ENCODE measurements around the gene ACACA.
"Not testable (repeated sequence)": the region's sequence is repeated elsewhere in the genome, so short reads cannot be mapped to it uniquely, and the experiment has no call there.

The ACACA gene

DNA sequence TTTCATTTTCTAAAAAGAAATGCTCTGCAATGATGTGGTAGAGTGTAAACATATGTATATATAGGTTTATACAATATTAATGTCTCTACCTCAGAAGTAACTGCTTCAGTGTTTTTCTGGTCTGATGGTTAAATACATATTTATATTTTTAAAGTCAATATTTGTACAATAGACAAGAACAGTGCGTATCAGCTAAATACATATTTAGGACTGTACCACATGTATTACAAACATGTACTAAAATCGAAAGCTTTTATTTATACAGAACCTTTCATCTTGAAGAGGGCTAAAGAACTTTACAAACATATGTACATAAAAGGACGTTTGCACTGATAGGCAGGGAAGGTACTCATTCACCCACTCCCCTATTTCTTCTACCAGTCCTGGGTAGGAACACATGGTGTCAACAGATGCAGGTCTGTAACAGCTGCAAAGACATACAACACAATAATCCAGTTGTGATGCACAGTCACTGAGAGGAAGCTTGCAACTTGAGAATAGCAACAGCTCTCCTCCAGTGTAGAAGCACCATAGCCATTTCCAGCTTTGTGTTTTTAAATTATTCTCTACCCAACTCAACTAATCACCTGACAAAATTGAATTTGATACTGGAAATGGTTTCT lies 237.8 kb downstream of the ACACA start:
- Histone ChIP-seq H3K4me3 (ENCODE audit: low read length) (no peak overlapping the region), H3K4me1 (ENCODE audit: control insufficient read depth, insufficient read depth, low read length) (no peaks in the 10 kb centered on the region), H3K27ac (ENCODE audit: low read depth, low read length) (no peak overlapping the region), H3K27me3 (ENCODE audit: control insufficient read depth, insufficient read depth, low read length) (no peaks in the 10 kb centered on the region), H3K9ac (ENCODE audit: low read length) (no peak overlapping the region), H3K36me3 (ENCODE audit: control insufficient read depth, insufficient read depth, low read length) (no peaks in the 10 kb centered on the region)

DNA sequence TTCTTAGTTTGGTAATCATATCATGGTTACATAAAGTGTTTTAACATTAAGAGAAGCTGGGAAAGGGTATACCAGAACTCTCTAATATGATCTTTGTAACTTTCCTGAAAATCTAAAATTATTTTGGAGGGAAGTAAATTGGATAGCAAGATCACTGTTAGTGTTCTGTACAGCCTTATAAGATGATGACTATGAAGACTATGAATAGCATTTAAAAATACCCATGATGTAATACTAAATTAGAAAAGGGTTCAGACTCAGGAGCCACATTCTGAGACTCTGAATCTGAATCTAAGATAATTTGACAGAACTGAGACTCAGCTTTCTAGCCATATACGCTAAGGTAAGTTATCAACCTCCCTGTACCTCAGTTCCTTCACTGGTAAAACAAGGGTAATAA lies 238.9 kb downstream of the ACACA start:
- no peaks in the 10 kb centered on the region for H3K4me1 ChIP-seq (ENCODE audit: control insufficient read depth, insufficient read depth, low read length)
- H3K36me3 ChIP-seq (ENCODE audit: control insufficient read depth, insufficient read depth, low read length): no peaks in the 10 kb centered on the region
- no peak overlapping the region for H3K4me3 ChIP-seq (ENCODE audit: low read length)
- no peaks in the 10 kb centered on the region for H3K27me3 ChIP-seq (ENCODE audit: control insufficient read depth, insufficient read depth, low read length)
- no peak overlapping the region for H3K9ac ChIP-seq (ENCODE audit: low read length)
- no peak overlapping the region for H3K27ac ChIP-seq (ENCODE audit: low read depth, low read length)

- H3K27ac ChIP-seq (ENCODE audit: low read depth, low read length): no peak overlapping the region
- H3K4me1 ChIP-seq (ENCODE audit: control insufficient read depth, insufficient read depth, low read length): no peaks in the 10 kb centered on the region
- no peaks in the 10 kb centered on the region for H3K36me3 ChIP-seq (ENCODE audit: control insufficient read depth, insufficient read depth, low read length)
- no peak overlapping the region for H3K9ac ChIP-seq (ENCODE audit: low read length)
- no peaks in the 10 kb centered on the region for H3K27me3 ChIP-seq (ENCODE audit: control insufficient read depth, insufficient read depth, low read length)
- no peak overlapping the region for H3K4me3 ChIP-seq (ENCODE audit: low read length)
These were observed 242.6 kb downstream of the ACACA start for GRCh38 chr17:37164057-37164456.

DNA sequence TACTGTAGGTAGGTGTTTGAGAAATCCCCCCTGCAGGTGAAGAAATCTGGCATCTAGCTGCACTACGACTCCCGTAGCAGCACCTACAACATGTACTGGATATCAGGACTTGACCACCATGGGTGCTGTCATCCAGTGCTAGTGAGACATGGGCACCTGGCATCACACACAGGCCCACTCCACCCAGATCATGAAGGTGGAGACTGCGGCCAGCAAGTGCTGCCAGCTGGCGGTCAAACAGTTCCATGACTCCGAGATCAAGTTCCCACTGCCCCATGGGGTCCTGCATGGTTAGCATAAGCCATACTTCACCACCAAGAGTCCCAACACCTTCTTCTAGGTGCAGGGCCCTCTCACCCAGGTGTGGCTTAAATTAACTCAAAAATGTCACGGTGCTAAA lies 243.8 kb downstream of the ACACA start:
- no peak overlapping the region for H3K27ac ChIP-seq (ENCODE audit: low read depth, low read length)
- no peaks in the 10 kb centered on the region for H3K36me3 ChIP-seq (ENCODE audit: control insufficient read depth, insufficient read depth, low read length)
- H3K4me3 ChIP-seq (ENCODE audit: low read length): no peak overlapping the region
- no peaks in the 10 kb centered on the region for H3K4me1 ChIP-seq (ENCODE audit: control insufficient read depth, insufficient read depth, low read length)
- H3K27me3 ChIP-seq (ENCODE audit: control insufficient read depth, insufficient read depth, low read length): no peaks in the 10 kb centered on the region
- H3K9ac ChIP-seq (ENCODE audit: low read length): no peak overlapping the region

DNA sequence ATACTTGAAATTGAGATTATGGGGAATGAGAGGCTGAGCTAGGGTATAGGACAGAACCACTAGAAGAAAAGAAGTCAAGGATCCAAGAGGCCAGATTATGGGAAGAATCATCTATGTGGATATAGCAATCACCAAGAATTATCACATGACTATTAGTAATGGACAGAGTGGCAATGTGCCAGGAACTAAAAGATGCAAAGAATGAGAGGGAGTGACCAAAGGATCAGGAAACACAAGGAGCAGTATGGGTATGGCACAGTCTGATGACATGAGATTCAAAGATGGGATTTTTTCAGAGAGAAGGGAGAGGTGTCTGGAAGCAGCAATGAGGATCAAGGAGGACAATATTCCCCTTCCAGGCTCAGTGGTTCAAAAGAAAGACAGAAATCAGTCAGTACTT lies 245.7 kb downstream of the ACACA start:
- Histone ChIP-seq H3K9ac (ENCODE audit: low read length) (no peak overlapping the region), H3K27me3 (ENCODE audit: control insufficient read depth, insufficient read depth, low read length) (no peaks in the 10 kb centered on the region), H3K4me3 (ENCODE audit: low read length) (no peak overlapping the region), H3K36me3 (ENCODE audit: control insufficient read depth, insufficient read depth, low read length) (no peaks in the 10 kb centered on the region), H3K27ac (ENCODE audit: low read depth, low read length) (no peak overlapping the region), H3K4me1 (ENCODE audit: control insufficient read depth, insufficient read depth, low read length) (no peaks in the 10 kb centered on the region)

- H3K4me3 ChIP-seq (ENCODE audit: low read length): no peak overlapping the region
- H3K36me3 ChIP-seq (ENCODE audit: control insufficient read depth, insufficient read depth, low read length): no peaks in the 10 kb centered on the region
- H3K4me1 ChIP-seq (ENCODE audit: control insufficient read depth, insufficient read depth, low read length): no peaks in the 10 kb centered on the region
- H3K9ac ChIP-seq (ENCODE audit: low read length): no peak overlapping the region
- H3K27ac ChIP-seq (ENCODE audit: low read depth, low read length): no peak overlapping the region
- no peaks in the 10 kb centered on the region for H3K27me3 ChIP-seq (ENCODE audit: control insufficient read depth, insufficient read depth, low read length)
These were observed 248.3 kb downstream of the ACACA start for GRCh38 chr17:37158290-37158689.

- H3K36me3 ChIP-seq (ENCODE audit: control insufficient read depth, insufficient read depth, low read length): no peaks in the 10 kb centered on the region
- no peaks in the 10 kb centered on the region for H3K4me1 ChIP-seq (ENCODE audit: control insufficient read depth, insufficient read depth, low read length)
- H3K9ac ChIP-seq (ENCODE audit: low read length): no peak overlapping the region
These were observed 258.5 kb downstream of the ACACA start for GRCh38 chr17:37148156-37148555.

DNA sequence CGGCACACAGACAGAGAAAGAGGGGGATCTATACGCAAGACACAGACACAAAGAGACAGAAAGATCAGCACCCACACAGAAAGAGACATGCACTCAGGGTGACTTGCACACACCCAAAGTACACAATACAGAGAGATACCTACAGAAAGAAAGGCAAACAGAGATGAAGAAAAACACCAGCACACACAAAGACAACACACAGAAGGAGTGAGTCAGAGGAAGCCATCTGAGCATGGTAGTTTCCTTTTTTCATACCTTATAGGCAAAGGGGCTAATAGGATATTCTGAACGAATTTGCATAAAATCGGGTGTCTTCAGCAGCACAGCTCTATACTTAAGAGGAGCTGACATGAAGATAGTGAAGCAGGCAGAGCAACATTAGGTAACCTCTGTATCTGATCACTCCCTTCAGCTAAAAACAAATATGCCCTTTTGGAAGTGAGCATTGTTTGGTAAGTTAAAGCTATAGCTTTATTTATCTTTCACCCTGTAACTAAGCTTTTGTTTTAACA lies 259.3 kb downstream of the ACACA start:
- Histone ChIP-seq H3K27ac (ENCODE audit: low read depth, low read length) (no peak overlapping the region), H3K4me1 (ENCODE audit: control insufficient read depth, insufficient read depth, low read length) (no peaks in the 10 kb centered on the region), H3K9ac (ENCODE audit: low read length) (no peak overlapping the region), H3K36me3 (ENCODE audit: control insufficient read depth, insufficient read depth, low read length) (no peaks in the 10 kb centered on the region), H3K27me3 (ENCODE audit: control insufficient read depth, insufficient read depth, low read length) (no peaks in the 10 kb centered on the region), H3K4me3 (ENCODE audit: low read length) (no peak overlapping the region)

More at GRCh38 chr17:37148156-37148555, 258.5 kb downstream of the ACACA start:
- H3K27me3 ChIP-seq (ENCODE audit: control insufficient read depth, insufficient read depth, low read length): no peaks in the 10 kb centered on the region
- no peak overlapping the region for H3K4me3 ChIP-seq (ENCODE audit: low read length)
- H3K27ac ChIP-seq (ENCODE audit: low read depth, low read length): no peak overlapping the region

DNA sequence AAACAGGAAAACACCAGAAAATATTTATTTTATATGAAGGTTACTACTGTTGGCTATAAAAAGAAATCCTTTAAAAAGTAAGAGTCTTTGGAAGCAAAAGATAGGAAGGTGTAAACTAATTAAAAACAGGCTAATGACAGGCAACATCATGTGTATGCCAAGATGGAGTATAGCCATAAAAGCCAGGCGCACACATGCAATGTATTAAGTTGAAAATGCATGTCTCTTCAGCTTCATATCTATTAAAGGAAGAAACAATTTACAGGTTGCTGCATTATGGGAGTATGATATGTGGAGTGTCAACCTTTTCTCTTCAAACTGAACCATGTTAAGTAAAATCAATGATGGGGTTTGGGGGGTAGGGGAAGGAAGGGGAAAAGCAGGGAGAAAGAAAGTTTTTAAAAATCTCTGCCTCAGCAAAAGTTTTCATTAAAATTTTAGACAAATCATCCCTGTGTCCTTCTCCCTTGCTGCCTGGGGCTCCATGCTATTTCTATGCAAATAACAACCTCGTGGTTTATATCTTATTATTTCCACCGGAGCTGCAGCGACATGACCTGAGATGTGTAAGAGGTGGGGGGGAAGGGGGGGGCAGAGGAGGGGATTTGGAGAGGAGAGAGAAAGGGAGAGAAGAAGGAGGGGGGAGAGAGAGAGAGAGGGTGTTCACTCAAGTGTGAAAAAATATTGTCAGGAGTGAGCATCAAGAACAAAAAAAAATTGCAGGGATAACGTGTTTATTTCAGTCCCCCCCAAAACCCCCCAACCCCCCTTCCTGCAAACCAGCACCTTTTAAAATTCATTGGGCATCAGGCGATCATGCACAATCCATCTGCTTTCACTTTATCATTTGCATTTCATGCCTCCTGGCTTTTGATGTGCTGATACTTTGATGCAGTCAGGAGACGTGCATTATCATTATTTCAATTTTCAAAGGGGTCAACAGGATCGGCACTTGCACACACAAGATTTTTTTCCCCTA lies 260.3 kb downstream of the ACACA start:
- H3K27ac ChIP-seq (ENCODE audit: low read depth, low read length): no peak overlapping the region
- no peaks in the 10 kb centered on the region for H3K4me1 ChIP-seq (ENCODE audit: control insufficient read depth, insufficient read depth, low read length)
- H3K27me3 ChIP-seq (ENCODE audit: control insufficient read depth, insufficient read depth, low read length): no peaks in the 10 kb centered on the region
- H3K36me3 ChIP-seq (ENCODE audit: control insufficient read depth, insufficient read depth, low read length): no peaks in the 10 kb centered on the region
- no peak overlapping the region for H3K4me3 ChIP-seq (ENCODE audit: low read length)
- no peak overlapping the region for H3K9ac ChIP-seq (ENCODE audit: low read length)

- no peaks in the 10 kb centered on the region for H3K4me1 ChIP-seq (ENCODE audit: control insufficient read depth, insufficient read depth, low read length)
- no peaks in the 10 kb centered on the region for H3K27me3 ChIP-seq (ENCODE audit: control insufficient read depth, insufficient read depth, low read length)
- no peak overlapping the region for H3K9ac ChIP-seq (ENCODE audit: low read length)
- peaks cover 4% of the 10 kb centered on the region for H3K36me3 ChIP-seq (ENCODE audit: control insufficient read depth, insufficient read depth, low read length)
- H3K4me3 ChIP-seq (ENCODE audit: low read length): no peak overlapping the region
- no peak overlapping the region for H3K27ac ChIP-seq (ENCODE audit: low read depth, low read length)
These were observed 262.4 kb downstream of the ACACA start for GRCh38 chr17:37144075-37144701.

DNA sequence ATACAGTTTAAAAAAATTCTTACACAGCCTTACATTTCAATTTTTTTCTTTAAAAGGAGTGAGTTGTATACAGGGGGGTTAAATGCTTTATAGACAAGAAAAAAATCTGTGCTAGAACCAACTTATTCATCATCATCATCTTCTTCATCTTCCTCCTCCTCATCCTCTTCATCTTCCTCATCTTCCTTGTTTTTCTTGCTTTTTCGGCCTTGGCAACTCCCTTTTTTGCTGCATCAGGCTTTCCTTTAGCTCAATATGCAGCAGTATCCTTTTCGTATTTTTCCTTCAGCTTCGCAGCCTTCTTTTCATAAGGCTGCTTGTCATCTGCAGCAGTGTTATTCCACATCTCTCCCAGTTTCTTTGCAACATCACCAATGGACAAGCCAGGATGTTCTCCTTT lies 263.1 kb downstream of the ACACA start:
- H3K36me3 ChIP-seq (ENCODE audit: control insufficient read depth, insufficient read depth, low read length); H3K27me3 ChIP-seq (ENCODE audit: control insufficient read depth, insufficient read depth, low read length); H3K9ac ChIP-seq (ENCODE audit: low read length); H3K4me3 ChIP-seq (ENCODE audit: low read length); H3K27ac ChIP-seq (ENCODE audit: low read depth, low read length); H3K4me1 ChIP-seq (ENCODE audit: control insufficient read depth, insufficient read depth, low read length): not testable (repeated sequence)

DNA sequence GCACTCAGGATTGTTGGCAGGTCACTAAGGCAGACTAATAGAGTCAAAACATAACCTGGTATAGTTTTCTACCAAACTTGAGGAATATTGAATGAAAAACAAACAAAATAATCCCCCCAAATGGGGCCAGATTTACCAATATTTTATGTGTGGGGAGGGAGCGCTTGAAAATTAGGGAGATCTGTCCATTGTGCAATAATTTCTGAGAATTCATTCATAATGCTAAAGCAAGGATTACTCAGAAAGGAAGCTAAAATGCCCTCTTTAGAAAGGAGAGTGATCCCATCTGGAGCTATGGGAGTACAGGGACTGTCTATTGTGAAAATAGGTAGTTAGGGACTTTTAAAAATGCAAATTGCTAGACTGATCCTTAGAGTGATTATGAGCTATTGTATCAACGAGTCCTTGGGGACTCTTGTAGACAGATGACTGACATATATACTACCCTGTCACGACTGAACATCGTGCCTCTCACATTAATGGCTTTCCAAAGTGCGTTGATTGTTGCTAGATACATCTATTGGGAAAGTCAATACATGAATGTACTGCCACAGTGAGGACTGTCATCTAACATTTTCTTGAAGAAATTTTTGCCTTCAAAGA lies 264.2 kb downstream of the ACACA start:
- Histone ChIP-seq H3K4me1 (ENCODE audit: control insufficient read depth, insufficient read depth, low read length) (no peaks in the 10 kb centered on the region), H3K27ac (ENCODE audit: low read depth, low read length) (no peak overlapping the region), H3K9ac (ENCODE audit: low read length) (no peak overlapping the region), H3K4me3 (ENCODE audit: low read length) (no peak overlapping the region), H3K27me3 (ENCODE audit: control insufficient read depth, insufficient read depth, low read length) (no peaks in the 10 kb centered on the region), H3K36me3 (ENCODE audit: control insufficient read depth, insufficient read depth, low read length) (peaks cover 4% of the 10 kb centered on the region)

All from rectal smooth muscle tissue (tissue), 1 donor.